COR-L47 (cell line): Measurements from ENCODE around the gene CDC25B.
A peak's percentile ranks its signal among the peaks of the same experiment; 100 is the strongest.

ENCODE experiments used
- DNase-seq: peaks from one replicate; lab custom pipeline; 2025; lab: John Stamatoyannopoulos, UW

Gene CDC25B

GRCh38 chr20:3804254-3804751 is 8.2 kb downstream of the CDC25B start:
- DNase-seq, result no peak

- no peak for DNase-seq
Observed at GRCh38 chr20:3804781-3805180, 8.7 kb downstream of the CDC25B start.

GRCh38 chr20:3808544-3808943 is 12.4 kb downstream of the CDC25B start:
- DNase-seq, result no peak

- DNase-seq, result peak; percentile 99
Observed at GRCh38 chr20:3811467-3812258, 15.6 kb downstream of the CDC25B start.

- DNase-seq, result no peak
Observed at GRCh38 chr20:3812259-3812681, 16.2 kb downstream of the CDC25B start.

GRCh38 chr20:3812975-3813847 is 17.1 kb downstream of the CDC25B start:
- DNase-seq, result no peak

- no peak for DNase-seq
Observed at GRCh38 chr20:3813848-3814581, 17.9 kb downstream of the CDC25B start.

- DNase-seq, result no peak
Observed at GRCh38 chr20:3814928-3815495, 18.9 kb downstream of the CDC25B start.

GRCh38 chr20:3815703-3816315 is 19.7 kb downstream of the CDC25B start:
- DNase-seq, result no peak

- peak; percentile 90 for DNase-seq
Observed at GRCh38 chr20:3818155-3819151, 22.3 kb downstream of the CDC25B start.

- DNase-seq, result no peak
Observed at GRCh38 chr20:3819411-3820047, 23.4 kb downstream of the CDC25B start.

GRCh38 chr20:3820048-3820900 is 24.2 kb downstream of the CDC25B start, which contains the start of gene AP5S1:
Gene AP5S1 (plus strand): TSS chr20:3820547. CDS start chr20:3822118, 1,571 bp downstream.
- DNase-seq, result peak; percentile 90

GRCh38 chr20:3820901-3821727 is 25.0 kb downstream of the CDC25B start:
- no peak for DNase-seq

GRCh38 chr20:3821996-3822395 is 25.9 kb downstream of the CDC25B start:
- no peak for DNase-seq

GRCh38 chr20:3823881-3824280 is 27.8 kb downstream of the CDC25B start:
- no peak for DNase-seq

GRCh38 chr20:3825526-3825925 is 29.4 kb downstream of the CDC25B start:
- DNase-seq, result no peak

- no peak for DNase-seq
Observed at GRCh38 chr20:3826420-3826819, 30.3 kb downstream of the CDC25B start.

- no peak for DNase-seq
Observed at GRCh38 chr20:3828798-3829197, 32.7 kb downstream of the CDC25B start.
